Measurements from ENCODE around the gene COQ7.

The COQ7 gene

GRCh38 chr16:19086322-19087199 lies 19.1 kb downstream of the COQ7 start:
- DNase-seq = peak; percentile 79

- no peak for DNase-seq
These were observed 21.0 kb downstream of the COQ7 start for GRCh38 chr16:19088341-19088916.

- DNase-seq = no peak
These were observed 22.1 kb downstream of the COQ7 start for GRCh38 chr16:19089410-19089955.

GRCh38 chr16:19090916-19091315 lies 23.5 kb downstream of the COQ7 start:
- DNase-seq = no peak

GRCh38 chr16:19092653-19093410 lies 25.4 kb downstream of the COQ7 start:
- no peak for DNase-seq

- DNase-seq = no peak
These were observed 26.5 kb downstream of the COQ7 start for GRCh38 chr16:19093631-19094541.

GRCh38 chr16:19094542-19095365 lies 27.3 kb downstream of the COQ7 start:
- DNase-seq = peak; percentile 21

- no peak for DNase-seq
These were observed 28.2 kb downstream of the COQ7 start for GRCh38 chr16:19095654-19096053.

GRCh38 chr16:19098173-19098572 lies 30.8 kb downstream of the COQ7 start:
- no peak for DNase-seq

- no peak for DNase-seq
These were observed 34.9 kb downstream of the COQ7 start for GRCh38 chr16:19102187-19102872.

- DNase-seq = no peak
These were observed 37.2 kb downstream of the COQ7 start for GRCh38 chr16:19104607-19105006.

- DNase-seq = no peak
These were observed 37.7 kb downstream of the COQ7 start for GRCh38 chr16:19105131-19105530.

- DNase-seq = no peak
These were observed 38.6 kb downstream of the COQ7 start for GRCh38 chr16:19105891-19106624.

- DNase-seq = no peak
These were observed 39.2 kb downstream of the COQ7 start for GRCh38 chr16:19106625-19107020.

GRCh38 chr16:19108409-19109287 lies 41.2 kb downstream of the COQ7 start:
- DNase-seq = no peak

GRCh38 chr16:19109288-19109664 lies 41.9 kb downstream of the COQ7 start:
- DNase-seq = no peak

GRCh38 chr16:19110537-19111360 lies 43.3 kb downstream of the COQ7 start:
- DNase-seq = no peak

GRCh38 chr16:19112099-19112407 lies 44.6 kb downstream of the COQ7 start:
- DNase-seq = no peak

Measured in CD4-positive, alpha-beta T cell treated with Interleukin-15 for 1 hour (primary cell).